HCT116 (cell line): ENCODE results near the gene MSH2.

Experiments
- EGR1 ChIP-seq: IDR thresholded peaks from 2 replicates; pipeline ENCODE4 v1.6.1; 2012; ENCODE audit warnings: low read depth
- EZH2 ChIP-seq: fragments of 200-600 bp; sonication (generic); IDR thresholded peaks from 2 replicates; pipeline ENCODE4 v1.6.1; 2017; ENCODE audit warnings: antibody characterized with exemption, mixed run types
- EZH2phosphoT487 ChIP-seq: fragments of 200-600 bp; IDR thresholded peaks from 2 replicates; pipeline ENCODE4 v1.6.1; 2018; ENCODE audit warnings: antibody characterized with exemption, borderline replicate concordance
- FOSL1 ChIP-seq: IDR thresholded peaks from 2 replicates; pipeline ENCODE4 v1.6.1; 2012; ENCODE audit warnings: low read depth
- MAX ChIP-seq: IDR thresholded peaks from 2 replicates; pipeline ENCODE4 v1.6.1; 2012
- POLR2A ChIP-seq: IDR thresholded peaks from 2 replicates; pipeline ENCODE4 v1.7.0; 2011; ENCODE audit warnings: borderline replicate concordance; ENCODE audit not compliant: insufficient read depth, insufficient read length; ENCODE audit errors: extremely low read depth
- RAD21 ChIP-seq: IDR thresholded peaks from 2 replicates; pipeline ENCODE4 v1.6.1; 2012; ENCODE audit warnings: low read depth, mild to moderate bottlenecking
- SIN3A ChIP-seq: IDR thresholded peaks from 2 replicates; pipeline ENCODE4 v1.6.1; 2012; ENCODE audit warnings: low read depth
- SP1 ChIP-seq: IDR thresholded peaks from 2 replicates; pipeline ENCODE4 v1.6.1; 2012; ENCODE audit warnings: low read depth
- SRF ChIP-seq: IDR thresholded peaks from 2 replicates; pipeline ENCODE4 v1.6.1; 2012; ENCODE audit warnings: low read depth
- ZBTB33 ChIP-seq: IDR thresholded peaks from 2 replicates; pipeline ENCODE4 v1.6.1; 2011; ENCODE audit warnings: mild to moderate bottlenecking, low read length, moderate library complexity; ENCODE audit not compliant: insufficient replicate concordance; ENCODE audit errors: extremely low read depth
- TF ChIP-seq, protein P1 (sequence below), 3 experiments: fragments of 200-600 bp in 1 of 3; sonication (generic) in 1 of 3; IDR thresholded peaks in 2 of 3; conservative IDR thresholded peaks in 1 of 3; 2 replicates each; pipeline ENCODE4 v1.5.1; 2012 to 2017; ENCODE audit warnings: low read depth in 2 of 3, low read length in 2 of 3, antibody characterized with exemption in 1 of 3, borderline replicate concordance in 1 of 3, control low read depth in 1 of 3, mild to moderate bottlenecking in 1 of 3, mixed read lengths in 1 of 3, mixed run types in 1 of 3, moderate library complexity in 1 of 3; ENCODE audit not compliant: insufficient read depth in 1 of 3
- TF ChIP-seq, protein P2 (sequence below): IDR thresholded peaks from 2 replicates; pipeline ENCODE4 v1.6.1; 2012

DNA sequence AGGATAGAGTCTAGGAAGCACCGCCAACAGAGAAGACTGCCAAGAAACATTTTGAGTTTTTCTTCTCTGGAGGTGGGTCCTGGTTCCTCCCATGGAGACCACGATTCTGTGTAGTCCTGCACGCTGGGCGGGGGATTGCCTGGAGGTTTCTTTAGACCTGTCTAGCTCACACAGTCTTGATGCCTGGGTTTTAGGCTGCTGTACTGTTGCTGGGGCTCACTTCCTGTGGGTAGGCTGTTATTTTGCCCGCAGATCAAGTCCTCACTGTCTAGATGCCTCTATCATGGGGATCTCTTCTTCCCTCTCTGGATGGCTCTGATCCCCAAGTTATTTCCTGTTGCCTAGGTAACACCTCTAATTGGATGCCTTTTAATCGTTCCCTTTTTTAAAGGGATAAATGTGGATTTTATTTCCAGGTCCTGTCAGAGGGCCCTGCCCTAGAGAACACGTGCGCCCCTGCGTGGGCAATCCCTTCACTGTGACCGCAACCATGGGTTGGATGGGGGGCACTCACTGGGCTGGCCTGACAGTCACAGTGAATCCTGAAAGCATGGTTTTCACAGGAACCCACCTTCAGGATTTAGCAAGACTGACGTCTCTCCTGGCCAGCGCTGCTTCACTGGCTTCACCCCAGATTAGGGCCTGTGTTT is 115.7 kb downstream of the MSH2 start:
- TF ChIP-seq, protein P1, sequence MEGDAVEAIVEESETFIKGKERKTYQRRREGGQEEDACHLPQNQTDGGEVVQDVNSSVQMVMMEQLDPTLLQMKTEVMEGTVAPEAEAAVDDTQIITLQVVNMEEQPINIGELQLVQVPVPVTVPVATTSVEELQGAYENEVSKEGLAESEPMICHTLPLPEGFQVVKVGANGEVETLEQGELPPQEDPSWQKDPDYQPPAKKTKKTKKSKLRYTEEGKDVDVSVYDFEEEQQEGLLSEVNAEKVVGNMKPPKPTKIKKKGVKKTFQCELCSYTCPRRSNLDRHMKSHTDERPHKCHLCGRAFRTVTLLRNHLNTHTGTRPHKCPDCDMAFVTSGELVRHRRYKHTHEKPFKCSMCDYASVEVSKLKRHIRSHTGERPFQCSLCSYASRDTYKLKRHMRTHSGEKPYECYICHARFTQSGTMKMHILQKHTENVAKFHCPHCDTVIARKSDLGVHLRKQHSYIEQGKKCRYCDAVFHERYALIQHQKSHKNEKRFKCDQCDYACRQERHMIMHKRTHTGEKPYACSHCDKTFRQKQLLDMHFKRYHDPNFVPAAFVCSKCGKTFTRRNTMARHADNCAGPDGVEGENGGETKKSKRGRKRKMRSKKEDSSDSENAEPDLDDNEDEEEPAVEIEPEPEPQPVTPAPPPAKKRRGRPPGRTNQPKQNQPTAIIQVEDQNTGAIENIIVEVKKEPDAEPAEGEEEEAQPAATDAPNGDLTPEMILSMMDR (IDR thresholded peaks at IDR 0.05 in 2 of 3, conservative IDR thresholded peaks at IDR 0.05 in 1 of 3; ENCODE audit: borderline replicate concordance in 1 of 3, insufficient read depth in 1 of 3, low read depth in 2 of 3, low read length in 2 of 3) = no peak
- no peak for TF ChIP-seq EZH2
- TF ChIP-seq POLR2A = no peak
- no peak for TF ChIP-seq MAX
- TF ChIP-seq, protein P2, sequence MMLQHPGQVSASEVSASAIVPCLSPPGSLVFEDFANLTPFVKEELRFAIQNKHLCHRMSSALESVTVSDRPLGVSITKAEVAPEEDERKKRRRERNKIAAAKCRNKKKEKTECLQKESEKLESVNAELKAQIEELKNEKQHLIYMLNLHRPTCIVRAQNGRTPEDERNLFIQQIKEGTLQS = no peak
- no peak for TF ChIP-seq EZH2phosphoT487
- no peak for TF ChIP-seq SRF
- no peak for TF ChIP-seq SIN3A
- no peak for TF ChIP-seq FOSL1
- TF ChIP-seq SP1 = no peak
- no peak for TF ChIP-seq EGR1
- TF ChIP-seq RAD21 = no peak
- TF ChIP-seq ZBTB33 = no peak
